ENCODE data around the gene UBE2K. TPM values are rescaled to one million over a fixed set of nuclear protein-coding genes. Genes with fewer than 3 reads are reported as not detected.
"Not testable (repeated sequence)": the region's sequence is repeated elsewhere in the genome, so short reads cannot be mapped to it uniquely, and the experiment has no call there.

The UBE2K gene
- total RNA-seq, 3 donors from 2014 or later: 94.3 to 95.7 (median 95.2) TPM

DNA sequence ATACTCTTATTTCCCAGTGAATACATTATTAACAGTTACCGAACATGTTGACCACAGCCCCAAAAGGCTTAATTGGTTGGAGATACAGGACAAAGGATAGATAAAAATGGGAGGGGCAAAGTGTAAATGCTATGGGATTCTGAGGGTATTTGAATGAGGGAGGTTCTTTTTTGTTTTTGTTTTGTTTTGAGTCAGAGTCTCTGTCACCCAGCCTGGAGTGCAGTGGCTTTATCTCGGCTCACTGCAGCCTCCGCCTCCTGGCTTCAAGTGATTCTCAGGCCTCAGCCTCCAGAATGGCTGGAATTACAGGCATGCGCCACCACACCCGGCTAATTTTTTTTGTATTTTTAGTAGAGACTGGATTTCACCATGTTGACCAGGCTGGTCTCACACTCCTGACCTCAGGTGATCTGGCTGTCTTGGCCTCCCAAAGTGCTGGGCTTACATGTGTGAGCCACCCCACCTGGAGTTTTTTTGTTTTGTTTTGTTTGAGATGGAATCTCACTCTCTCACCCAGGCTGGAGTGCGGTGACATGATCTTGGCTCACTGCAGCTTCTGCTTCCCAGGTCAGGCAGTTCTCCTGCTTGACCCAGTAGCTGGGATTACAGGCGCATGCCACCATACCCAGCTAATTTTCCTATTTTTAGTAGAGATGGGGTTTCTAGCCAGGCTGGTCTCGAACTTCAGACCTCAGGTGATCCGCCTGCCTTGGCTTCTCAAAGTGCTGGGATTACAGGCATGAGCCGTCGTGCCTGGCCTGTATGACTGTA, 9.0 kb downstream of the UBE2K start:
- H3K4me1 Mint-ChIP-seq (ENCODE audit: low read depth): peaks cover 45% of the 10 kb centered on the region
- H3K4me3 Mint-ChIP-seq: no peak overlapping the region
- ATAC-seq (peak; percentile 74 to 75), DNase-seq (no peak)
- H3K27me3 Mint-ChIP-seq (ENCODE audit: low read depth): no peaks in the 10 kb centered on the region
- no peaks in the 10 kb centered on the region for H3K9me3 Mint-ChIP-seq
- H3K36me3 Mint-ChIP-seq (ENCODE audit: insufficient read depth): peaks cover 12% of the 10 kb centered on the region

DNA sequence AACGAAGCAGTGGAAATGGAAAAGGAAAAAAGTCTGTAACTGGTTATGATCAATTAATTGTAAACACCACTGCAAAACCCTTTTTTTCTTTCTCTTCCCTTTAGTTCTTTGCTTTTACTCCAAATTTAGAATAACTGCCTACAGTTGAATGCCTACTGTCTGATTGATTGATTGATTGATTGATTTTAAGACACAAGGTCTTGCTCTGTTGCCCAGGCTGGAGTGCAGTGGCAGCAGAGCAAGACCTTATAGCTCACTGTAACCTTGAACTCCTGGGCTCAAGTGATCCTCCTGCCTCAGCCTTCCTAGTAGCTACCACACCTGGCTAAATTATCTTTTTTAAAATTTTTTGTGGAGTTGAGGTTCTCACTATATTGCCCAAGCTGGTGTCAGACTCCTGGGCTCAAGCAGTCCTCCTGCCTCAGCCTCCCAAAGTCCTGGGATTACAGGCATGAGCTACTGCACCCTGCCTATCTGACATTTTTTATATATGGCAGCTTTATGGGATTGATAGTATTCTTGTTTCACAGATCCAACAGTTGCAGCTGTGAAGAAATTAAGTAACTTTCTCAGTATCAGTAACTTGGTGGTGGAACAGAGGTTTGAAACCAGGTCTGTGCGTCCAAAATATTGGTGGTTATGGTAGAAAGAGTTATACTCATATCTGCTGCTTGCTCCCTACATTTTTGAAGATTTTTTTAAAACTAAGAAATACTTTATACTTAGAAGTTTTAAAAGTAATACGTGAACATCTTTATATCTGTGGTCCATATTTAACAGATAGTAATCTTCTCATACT, 12.4 kb downstream of the UBE2K start:
- DNase-seq (no peak), ATAC-seq (no peak)
- Mint-ChIP-seq H3K36me3 (ENCODE audit: insufficient read depth) (peaks cover 9% of the 10 kb centered on the region), H3K4me1 (ENCODE audit: low read depth) (peaks cover 51% of the 10 kb centered on the region), H3K9me3 (no peaks in the 10 kb centered on the region), H3K27me3 (ENCODE audit: low read depth) (no peaks in the 10 kb centered on the region), H3K4me3 (no peak overlapping the region)

DNA sequence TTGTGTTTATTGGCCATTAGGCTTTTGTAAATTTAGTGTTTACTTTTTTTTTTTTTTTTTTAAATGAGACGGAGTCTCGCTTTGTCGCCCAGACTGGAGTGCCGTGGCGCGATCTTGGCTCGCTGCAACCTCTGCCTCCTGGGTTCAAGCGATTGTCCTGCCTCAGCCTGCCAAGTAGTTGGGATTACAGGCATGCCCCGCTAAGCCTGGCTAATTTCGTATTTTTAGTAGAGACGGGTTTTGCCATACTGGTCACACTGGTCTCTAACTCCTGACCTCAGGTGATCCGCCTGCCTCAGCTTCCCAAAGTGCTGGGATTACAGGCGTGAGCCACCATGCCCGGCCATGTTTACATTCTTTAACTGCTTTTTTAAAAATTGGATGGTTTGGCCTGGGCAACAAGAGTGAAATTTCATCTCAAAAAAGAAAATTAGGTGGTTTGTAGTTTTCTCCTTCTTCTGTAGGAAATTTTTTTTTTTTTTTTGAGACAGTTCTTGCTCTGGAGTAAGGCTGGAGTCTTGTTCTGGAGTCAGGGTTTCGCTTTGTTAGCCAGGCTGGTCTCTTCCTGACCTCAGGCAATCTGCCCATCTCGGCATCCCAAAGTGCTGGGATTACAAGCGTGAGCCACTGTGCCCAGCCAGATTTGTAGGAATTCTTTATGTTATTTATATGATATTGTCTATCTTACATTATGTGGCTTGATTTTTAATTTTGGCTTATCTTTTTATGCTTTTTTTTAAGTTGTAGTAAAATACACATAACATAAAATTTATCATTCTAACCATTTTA, 15.1 kb downstream of the UBE2K start:
- ATAC-seq (no peak), DNase-seq (no peak)
- peaks cover 17% of the 10 kb centered on the region for H3K36me3 Mint-ChIP-seq (ENCODE audit: insufficient read depth)
- no peaks in the 10 kb centered on the region for H3K27me3 Mint-ChIP-seq (ENCODE audit: low read depth)
- no peak overlapping the region for H3K4me3 Mint-ChIP-seq
- H3K9me3 Mint-ChIP-seq: no peaks in the 10 kb centered on the region
- peaks cover 51% of the 10 kb centered on the region for H3K4me1 Mint-ChIP-seq (ENCODE audit: low read depth)

DNA sequence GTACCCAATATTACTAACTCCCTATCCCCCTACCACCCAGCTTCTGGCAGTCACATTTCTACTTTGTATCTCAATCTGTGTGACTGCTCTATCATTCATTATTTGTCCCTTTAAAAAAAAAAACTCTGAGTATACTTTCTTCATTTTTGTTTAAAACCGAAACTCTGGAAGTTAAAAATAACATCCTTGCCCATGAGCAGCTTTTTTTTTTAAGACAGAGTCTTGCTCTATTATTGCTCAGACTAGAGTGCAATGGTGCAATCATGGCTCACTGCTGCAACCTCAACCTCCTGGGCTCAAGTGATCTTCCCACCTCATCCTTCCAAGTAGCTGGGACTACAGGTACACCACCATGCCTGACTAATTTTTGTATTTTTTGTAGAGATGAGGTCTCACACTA, 15.8 kb downstream of the UBE2K start:
- Mint-ChIP-seq H3K4me1 (ENCODE audit: low read depth) (peaks cover 46% of the 10 kb centered on the region), H3K36me3 (ENCODE audit: insufficient read depth) (peaks cover 18% of the 10 kb centered on the region), H3K4me3 (no peak overlapping the region), H3K27me3 (ENCODE audit: low read depth) (no peaks in the 10 kb centered on the region), H3K9me3 (no peaks in the 10 kb centered on the region)
- DNase-seq: no peak
- no peak for ATAC-seq

DNA sequence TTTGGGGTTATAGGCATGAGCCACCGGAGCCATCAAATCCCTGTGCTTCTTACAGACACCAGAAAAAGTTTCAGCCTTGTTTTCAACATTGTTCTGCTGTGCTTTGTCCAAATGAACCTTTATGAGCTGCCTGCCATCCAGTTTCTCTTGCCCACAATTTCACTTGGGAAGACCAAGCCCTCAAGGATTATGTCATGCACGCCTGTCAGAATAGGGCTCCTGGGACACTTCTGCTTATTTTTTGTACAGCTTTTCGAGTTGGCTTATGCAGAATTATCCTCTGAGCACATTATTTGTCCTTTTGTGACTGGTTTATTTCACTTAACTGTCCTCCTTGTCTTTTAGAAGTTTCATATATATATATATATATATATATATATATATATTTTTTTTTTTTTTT, 16.2 kb downstream of the UBE2K start:
- DNase-seq: no peak
- peaks cover 20% of the 10 kb centered on the region for H3K36me3 Mint-ChIP-seq (ENCODE audit: insufficient read depth)

DNA sequence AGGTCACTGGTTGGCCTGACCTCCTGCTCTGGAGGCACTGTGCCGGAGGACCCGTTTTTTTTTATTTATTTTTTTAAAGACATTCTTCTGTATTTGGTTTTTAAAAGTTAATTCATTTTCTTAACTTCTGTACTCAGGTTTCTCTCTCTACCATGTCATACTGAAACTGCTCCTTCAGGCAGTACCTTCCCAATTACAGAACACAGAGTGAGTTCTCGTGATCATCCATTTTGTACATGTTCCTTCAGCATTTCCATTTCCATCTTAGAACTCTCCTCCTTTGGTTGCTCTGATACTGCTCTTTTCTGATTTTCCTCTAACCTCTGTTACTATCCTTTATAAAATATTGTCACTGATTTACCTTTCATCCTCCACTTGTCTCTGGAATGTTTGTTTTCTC, 17.9 kb downstream of the UBE2K start:
- H3K36me3 Mint-ChIP-seq (ENCODE audit: insufficient read depth): peaks cover 20% of the 10 kb centered on the region
- DNase-seq (no peak), ATAC-seq (no peak)
- H3K4me3 Mint-ChIP-seq: no peak overlapping the region
- H3K27me3 Mint-ChIP-seq (ENCODE audit: low read depth): no peaks in the 10 kb centered on the region
- peaks cover 50% of the 10 kb centered on the region for H3K4me1 Mint-ChIP-seq (ENCODE audit: low read depth)
- H3K9me3 Mint-ChIP-seq: no peaks in the 10 kb centered on the region

More for the DNA sequence above, 16.2 kb downstream of the UBE2K start:
- Mint-ChIP-seq H3K4me1 (ENCODE audit: low read depth) (peaks cover 46% of the 10 kb centered on the region), H3K27me3 (ENCODE audit: low read depth) (no peaks in the 10 kb centered on the region), H3K4me3 (no peak overlapping the region), H3K9me3 (no peaks in the 10 kb centered on the region)
- no peak for ATAC-seq

DNA sequence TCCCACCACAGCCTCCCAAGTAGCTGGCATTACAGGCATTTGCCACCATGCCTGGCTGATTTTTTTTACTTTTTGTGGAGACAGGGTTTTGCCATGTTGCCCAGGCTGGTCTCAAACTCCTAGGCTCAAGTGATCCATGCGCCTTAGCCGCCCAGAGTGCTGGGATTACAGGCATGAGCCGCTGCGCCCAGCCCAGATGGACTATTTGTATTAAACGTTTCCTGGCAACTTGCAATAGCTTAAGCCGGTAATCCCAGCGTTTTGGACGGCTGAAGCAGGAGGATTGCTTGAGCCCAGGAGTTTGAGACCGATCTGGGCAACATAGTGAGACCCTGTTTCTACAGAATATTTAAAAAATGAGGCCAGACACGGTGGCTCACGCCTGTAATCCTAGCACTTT, 18.4 kb downstream of the UBE2K start:
- Mint-ChIP-seq H3K9me3 (no peaks in the 10 kb centered on the region), H3K4me3 (no peak overlapping the region), H3K36me3 (ENCODE audit: insufficient read depth) (peaks cover 20% of the 10 kb centered on the region), H3K4me1 (ENCODE audit: low read depth) (peaks cover 54% of the 10 kb centered on the region), H3K27me3 (ENCODE audit: low read depth) (no peaks in the 10 kb centered on the region)
- no peak for DNase-seq
- no peak for ATAC-seq

DNA sequence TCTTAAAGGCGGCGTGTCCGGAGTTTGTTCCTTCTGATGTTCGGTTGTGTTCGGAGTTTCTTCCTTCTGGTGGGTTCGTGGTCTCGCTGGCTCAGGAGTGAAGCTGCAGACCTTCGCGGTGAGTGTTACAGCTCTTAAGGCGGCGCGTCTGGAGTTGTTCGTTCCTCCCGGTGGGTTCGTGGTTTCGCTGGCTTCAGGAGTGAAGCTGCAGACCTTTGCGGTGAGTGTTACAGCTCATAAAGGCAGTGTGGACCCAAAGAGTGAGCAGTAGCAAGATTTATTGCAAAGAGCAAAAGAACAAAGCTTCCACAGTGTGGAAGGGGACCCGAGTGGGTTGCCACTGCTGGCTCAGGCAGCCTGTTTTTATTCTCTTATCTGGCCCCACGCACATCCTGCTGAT, 19.8 kb downstream of the UBE2K start:
- Mint-ChIP-seq H3K4me3 (peak overlapping the region; percentile 60), H3K4me1 (ENCODE audit: low read depth) (peaks cover 55% of the 10 kb centered on the region), H3K36me3 (ENCODE audit: insufficient read depth) (peaks cover 16% of the 10 kb centered on the region)
- not testable (repeated sequence) for ATAC-seq; H3K27me3 Mint-ChIP-seq (ENCODE audit: low read depth); H3K9me3 Mint-ChIP-seq; DNase-seq

DNA sequence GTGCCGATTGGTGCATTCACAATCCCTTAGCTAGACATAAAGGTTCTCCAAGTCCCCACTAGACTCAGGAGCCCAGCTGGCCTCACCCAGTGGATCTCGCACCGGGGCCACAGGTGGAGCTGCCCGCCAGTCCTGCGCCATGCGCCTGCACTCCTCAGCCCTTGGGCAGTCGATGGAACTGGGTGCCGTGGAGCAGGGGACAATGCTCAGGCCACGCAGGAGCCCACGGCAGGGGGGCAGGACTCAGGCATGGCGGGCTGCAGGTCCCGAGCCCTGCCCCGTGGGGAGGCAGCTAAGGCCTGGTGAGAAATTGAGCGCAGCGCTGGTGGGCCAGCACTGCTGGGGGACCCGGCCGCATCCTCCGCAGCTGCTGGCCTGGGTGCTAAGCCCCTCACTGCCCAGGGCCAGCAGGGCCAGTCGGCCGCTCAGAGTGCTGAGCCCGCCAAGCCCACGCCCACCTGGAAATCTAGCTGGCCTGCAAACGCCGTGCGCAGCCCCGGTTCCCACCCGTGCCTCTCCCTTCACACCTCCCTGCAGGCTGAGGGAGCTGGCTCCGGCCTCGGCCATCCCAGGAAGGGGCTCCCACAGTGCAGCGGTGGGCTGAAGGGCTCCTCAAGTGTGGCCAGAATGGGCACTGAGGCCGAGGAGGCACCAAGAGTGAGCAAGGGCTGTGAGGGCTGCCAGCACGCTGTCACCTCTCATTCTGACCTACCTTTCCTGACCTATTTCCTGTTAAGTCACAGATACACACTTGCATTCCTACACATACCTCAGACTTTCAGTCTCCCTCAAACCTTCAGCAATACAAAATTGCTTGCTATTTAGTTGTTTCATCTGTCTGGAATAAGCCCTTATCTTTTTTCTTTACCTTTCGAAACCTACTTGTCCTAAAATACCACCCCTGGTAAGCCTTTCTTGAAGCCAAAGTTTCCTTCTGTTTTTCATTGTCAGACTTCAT, 20.7 kb downstream of the UBE2K start:
- H3K4me1 Mint-ChIP-seq (ENCODE audit: low read depth): peaks cover 53% of the 10 kb centered on the region
- peaks cover 15% of the 10 kb centered on the region for H3K36me3 Mint-ChIP-seq (ENCODE audit: insufficient read depth)
- no peaks in the 10 kb centered on the region for H3K9me3 Mint-ChIP-seq
- peak; percentile 72 to 73 for ATAC-seq
- H3K4me3 Mint-ChIP-seq: no peak overlapping the region
- H3K27me3 Mint-ChIP-seq (ENCODE audit: low read depth): no peaks in the 10 kb centered on the region
- no peak for DNase-seq

DNA sequence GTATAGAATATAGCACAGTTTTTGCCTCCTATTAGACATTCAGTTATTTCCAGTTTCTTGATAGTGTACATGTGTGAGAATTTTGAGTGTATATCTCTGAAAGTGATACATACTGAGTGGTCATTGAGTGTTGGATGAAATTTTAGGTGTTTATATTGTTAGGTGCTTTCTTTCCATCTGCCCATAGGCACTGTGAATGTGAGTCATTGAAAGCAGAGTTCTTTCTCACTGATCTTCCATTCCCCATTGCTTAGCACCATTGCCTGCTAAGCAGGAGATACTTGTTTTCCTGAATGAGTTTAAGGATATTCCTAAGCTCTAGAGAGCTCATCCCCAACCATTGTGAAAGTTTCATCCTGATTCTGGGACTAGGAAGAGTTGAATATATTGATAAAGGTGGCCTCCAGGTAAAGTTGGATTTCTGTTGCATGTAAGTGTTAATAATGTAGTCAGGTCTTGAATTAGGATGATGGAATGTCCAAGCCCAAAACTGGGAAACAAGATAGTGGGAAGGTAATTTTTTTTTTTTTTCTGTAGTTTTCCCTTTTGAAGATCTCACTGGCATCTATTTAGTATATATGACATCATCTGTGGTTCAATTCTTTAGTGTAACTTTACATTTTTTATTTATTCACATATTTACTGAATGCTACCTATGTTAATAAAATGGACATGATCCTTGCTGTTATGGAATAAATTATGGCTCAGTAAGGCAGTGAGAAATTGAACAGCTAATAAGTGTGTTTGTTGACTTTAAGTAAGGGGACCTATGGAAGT, 22.1 kb downstream of the UBE2K start:
- DNase-seq: no peak
- H3K4me1 Mint-ChIP-seq (ENCODE audit: low read depth): peaks cover 50% of the 10 kb centered on the region
- peaks cover 15% of the 10 kb centered on the region for H3K36me3 Mint-ChIP-seq (ENCODE audit: insufficient read depth)
- H3K27me3 Mint-ChIP-seq (ENCODE audit: low read depth): no peaks in the 10 kb centered on the region
- no peaks in the 10 kb centered on the region for H3K9me3 Mint-ChIP-seq
- ATAC-seq: no peak
- H3K4me3 Mint-ChIP-seq: no peak overlapping the region

DNA sequence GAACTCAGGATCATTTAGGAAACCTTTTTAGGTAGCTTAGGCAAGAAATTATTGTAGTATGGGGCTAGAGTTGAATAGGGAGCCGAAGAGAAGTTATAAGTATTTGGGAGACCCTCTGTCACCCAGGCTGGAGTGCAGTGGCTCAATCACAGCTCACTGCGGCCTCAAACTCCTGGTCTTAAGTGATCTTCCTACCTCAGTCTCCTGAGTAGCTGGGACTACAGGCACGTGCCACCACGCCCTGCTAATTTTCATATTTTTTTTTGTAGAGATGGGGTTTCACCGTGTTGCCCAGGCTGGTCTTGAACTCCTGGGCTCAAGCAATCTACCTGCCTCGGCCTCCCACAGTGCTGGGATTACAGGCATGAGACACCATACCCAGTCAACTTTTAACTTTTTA, 23.3 kb downstream of the UBE2K start:
- not testable (repeated sequence) for H3K4me3 Mint-ChIP-seq; H3K27me3 Mint-ChIP-seq (ENCODE audit: low read depth); H3K9me3 Mint-ChIP-seq; ATAC-seq; H3K36me3 Mint-ChIP-seq (ENCODE audit: insufficient read depth); DNase-seq
- peaks cover 46% of the 10 kb centered on the region for H3K4me1 Mint-ChIP-seq (ENCODE audit: low read depth)

DNA sequence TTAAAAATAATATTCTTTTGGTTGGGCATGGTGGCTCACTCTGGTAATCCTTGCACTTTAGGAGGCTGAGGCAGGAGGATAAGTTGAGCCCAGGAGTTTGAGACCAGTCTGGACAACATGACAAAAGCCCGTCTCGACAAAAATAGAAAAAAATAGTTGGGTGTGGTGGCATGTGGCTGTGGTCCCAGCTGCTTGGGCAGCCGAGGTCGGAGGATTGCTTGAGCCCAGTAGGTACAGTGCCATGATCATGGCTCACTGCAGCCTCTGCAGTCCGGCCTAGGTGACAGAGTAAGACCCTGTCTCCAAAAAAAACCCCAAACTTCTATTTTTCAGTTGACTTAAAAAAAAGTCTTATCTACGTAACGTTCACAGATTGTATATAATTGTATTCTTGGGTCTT, 23.9 kb downstream of the UBE2K start:
- DNase-seq (no peak), ATAC-seq (no peak)
- Mint-ChIP-seq H3K27me3 (ENCODE audit: low read depth) (no peaks in the 10 kb centered on the region), H3K36me3 (ENCODE audit: insufficient read depth) (peaks cover 9% of the 10 kb centered on the region), H3K4me3 (no peak overlapping the region), H3K4me1 (ENCODE audit: low read depth) (peaks cover 51% of the 10 kb centered on the region), H3K9me3 (no peaks in the 10 kb centered on the region)

DNA sequence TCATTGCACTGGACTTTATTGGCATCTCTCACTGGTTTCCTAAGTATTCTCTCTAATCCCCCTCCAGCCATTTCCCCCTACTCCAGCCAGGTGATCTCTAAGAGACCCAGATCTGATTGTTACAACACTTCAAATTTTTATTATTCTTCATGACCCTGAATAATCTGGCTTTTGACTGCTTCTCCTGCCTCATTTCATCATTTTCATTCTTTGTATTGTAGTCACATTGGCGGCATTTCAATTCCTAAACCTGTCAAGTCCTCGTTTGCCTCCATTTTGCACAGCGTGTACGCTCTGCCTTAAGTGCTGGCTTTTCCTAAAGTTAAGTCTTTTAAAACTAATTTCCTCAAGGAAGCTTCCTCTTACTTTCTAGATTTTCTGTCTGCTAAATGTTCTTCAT, 31.6 kb downstream of the UBE2K start:
- H3K9me3 Mint-ChIP-seq: no peaks in the 10 kb centered on the region
- H3K4me1 Mint-ChIP-seq (ENCODE audit: low read depth): peaks cover 28% of the 10 kb centered on the region
- no peak overlapping the region for H3K4me3 Mint-ChIP-seq
- H3K36me3 Mint-ChIP-seq (ENCODE audit: insufficient read depth): peaks cover 11% of the 10 kb centered on the region
- no peaks in the 10 kb centered on the region for H3K27me3 Mint-ChIP-seq (ENCODE audit: low read depth)
- no peak for ATAC-seq
- DNase-seq: no peak

Measured in activated T-cell treated with anti-CD3 and anti-CD28 coated beads, Interleukin-2, amount 50 U/mL, for 4 hours (primary cell).